HCT116 (cell line): Measurements from ENCODE around the gene CAPN9.

ENCODE experiments used
- CEBPB ChIP-seq: IDR thresholded peaks from 2 replicates; pipeline ENCODE4 v1.6.1; 2012; ENCODE audit warnings: low read depth
- CTCF ChIP-seq, 3 experiments: fragments of 200-600 bp in 1 of 3; sonication (generic) in 1 of 3; IDR thresholded peaks in 2 of 3; conservative IDR thresholded peaks in 1 of 3; 2 replicates each; pipeline ENCODE4 v1.5.1; 2012 to 2017; ENCODE audit warnings: low read depth in 2 of 3, low read length in 2 of 3, antibody characterized with exemption in 1 of 3, borderline replicate concordance in 1 of 3, control low read depth in 1 of 3, mild to moderate bottlenecking in 1 of 3, mixed read lengths in 1 of 3, mixed run types in 1 of 3, moderate library complexity in 1 of 3; ENCODE audit not compliant: insufficient read depth in 1 of 3
- ELF1 ChIP-seq: IDR thresholded peaks from 2 replicates; pipeline ENCODE4 v1.6.1; 2012; ENCODE audit warnings: low read depth, borderline replicate concordance
- EZH2 ChIP-seq: fragments of 200-600 bp; sonication (generic); IDR thresholded peaks from 2 replicates; pipeline ENCODE4 v1.6.1; 2017; ENCODE audit warnings: antibody characterized with exemption, mixed run types
- EZH2phosphoT487 ChIP-seq: fragments of 200-600 bp; IDR thresholded peaks from 2 replicates; pipeline ENCODE4 v1.6.1; 2018; ENCODE audit warnings: antibody characterized with exemption, borderline replicate concordance
- JUND ChIP-seq: IDR thresholded peaks from 2 replicates; pipeline ENCODE4 v1.6.1; 2012
- MAX ChIP-seq: IDR thresholded peaks from 2 replicates; pipeline ENCODE4 v1.6.1; 2012
- POLR2A ChIP-seq: IDR thresholded peaks from 2 replicates; pipeline ENCODE4 v1.7.0; 2011; ENCODE audit warnings: borderline replicate concordance; ENCODE audit not compliant: insufficient read depth, insufficient read length; ENCODE audit errors: extremely low read depth
- POLR2AphosphoS5 ChIP-seq: IDR thresholded peaks from 2 replicates; pipeline ENCODE4 v1.6.1; 2011; ENCODE audit warnings: mild to moderate bottlenecking, low read depth, low read length, moderate library complexity
- REST ChIP-seq: IDR thresholded peaks from 2 replicates; pipeline ENCODE4 v1.6.1; 2012; ENCODE audit warnings: low read depth
- SIN3A ChIP-seq: IDR thresholded peaks from 2 replicates; pipeline ENCODE4 v1.6.1; 2012; ENCODE audit warnings: low read depth
- SP1 ChIP-seq: IDR thresholded peaks from 2 replicates; pipeline ENCODE4 v1.6.1; 2012; ENCODE audit warnings: low read depth
- ZNF274 ChIP-seq: fragments of 200-500 bp; sonication (Bioruptor generic); IDR thresholded peaks from 2 replicates; pipeline ENCODE4 v1.6.1; 2014; ENCODE audit warnings: mild to moderate bottlenecking, low read depth, low read length, inconsistent platforms

GRCh38 chr1:230757856-230758708 lies 10.9 kb downstream of the CAPN9 start:
- TF ChIP-seq CTCF (IDR thresholded peaks at IDR 0.05 in 2 of 3, conservative IDR thresholded peaks at IDR 0.05 in 1 of 3; ENCODE audit: borderline replicate concordance in 1 of 3, insufficient read depth in 1 of 3, low read depth in 2 of 3, low read length in 2 of 3) (no peak), ZNF274 (no peak), CEBPB (no peak), JUND (no peak), REST (no peak), MAX (no peak), POLR2A (no peak), EZH2 (no peak), POLR2AphosphoS5 (no peak), SP1 (no peak), ELF1 (no peak), SIN3A (no peak), EZH2phosphoT487 (no peak)
